AG10803 (cell line): ENCODE results near the gene TMIGD1.

Experiments used
- DNase-seq: peaks from one replicate; pipeline ENCODE4 v3.0.0; 2010; ENCODE audit warnings: low read depth
- H3K4me3 ChIP-seq: 2 replicates; pipeline ENCODE4 v1.5.1; 2011; ENCODE audit warnings: mild to moderate bottlenecking, low read length, control low read depth
- CTCF ChIP-seq: conservative IDR thresholded peaks from 2 replicates; pipeline ENCODE4 v1.5.1; 2011; ENCODE audit warnings: mild to moderate bottlenecking, low read length, control low read depth, inconsistent platforms

The TMIGD1 gene

GRCh38 chr17:30378825-30379302 is 45.0 kb upstream of the TMIGD1 start, which contains the start of gene CPD:
Gene CPD (plus strand): TSS chr17:30378927. CDS start chr17:30378981, 54 bp downstream.
- H3K4me3 ChIP-seq = peak within 1 kb of the TSS; percentile 72
- DNase-seq = peak; percentile 92
- no peak for TF ChIP-seq CTCF

DNA sequence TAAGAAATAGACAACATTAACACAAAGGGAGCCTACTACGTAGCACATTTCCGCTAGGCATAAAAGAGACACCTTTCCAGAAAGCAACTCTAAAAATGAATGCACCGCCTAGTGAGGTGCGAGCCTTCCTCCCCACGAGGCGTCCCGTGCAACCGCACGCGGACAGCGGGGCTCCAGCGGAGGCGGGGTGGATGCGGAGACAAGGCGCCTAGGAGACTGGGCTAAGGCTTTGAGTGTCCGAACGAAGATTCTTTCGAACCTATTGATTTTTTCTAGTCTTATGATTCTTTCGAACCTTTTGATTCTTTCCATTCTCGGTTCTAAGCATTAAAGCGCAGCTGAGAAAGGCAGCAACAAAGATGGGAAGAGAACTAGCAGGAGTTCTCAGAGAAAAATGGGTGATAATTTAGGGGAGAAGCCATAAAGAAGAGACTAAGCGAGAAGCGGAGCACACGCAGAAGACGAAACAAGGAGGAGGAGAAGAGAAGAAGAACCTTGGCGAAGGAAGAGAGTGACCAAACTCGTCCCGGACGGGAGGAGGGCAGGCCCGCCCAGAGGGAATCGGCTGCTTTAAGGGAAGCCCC is 44.5 kb upstream of the TMIGD1 start:
- H3K4me3 ChIP-seq = peak overlapping the region; percentile 72
- no peak for DNase-seq
- TF ChIP-seq CTCF = no peak

- H3K4me3 ChIP-seq = peak overlapping the region; percentile 72
- TF ChIP-seq CTCF = no peak
- no peak for DNase-seq
Measured at GRCh38 chr17:30377574-30378240, 43.9 kb upstream of the TMIGD1 start.

DNA sequence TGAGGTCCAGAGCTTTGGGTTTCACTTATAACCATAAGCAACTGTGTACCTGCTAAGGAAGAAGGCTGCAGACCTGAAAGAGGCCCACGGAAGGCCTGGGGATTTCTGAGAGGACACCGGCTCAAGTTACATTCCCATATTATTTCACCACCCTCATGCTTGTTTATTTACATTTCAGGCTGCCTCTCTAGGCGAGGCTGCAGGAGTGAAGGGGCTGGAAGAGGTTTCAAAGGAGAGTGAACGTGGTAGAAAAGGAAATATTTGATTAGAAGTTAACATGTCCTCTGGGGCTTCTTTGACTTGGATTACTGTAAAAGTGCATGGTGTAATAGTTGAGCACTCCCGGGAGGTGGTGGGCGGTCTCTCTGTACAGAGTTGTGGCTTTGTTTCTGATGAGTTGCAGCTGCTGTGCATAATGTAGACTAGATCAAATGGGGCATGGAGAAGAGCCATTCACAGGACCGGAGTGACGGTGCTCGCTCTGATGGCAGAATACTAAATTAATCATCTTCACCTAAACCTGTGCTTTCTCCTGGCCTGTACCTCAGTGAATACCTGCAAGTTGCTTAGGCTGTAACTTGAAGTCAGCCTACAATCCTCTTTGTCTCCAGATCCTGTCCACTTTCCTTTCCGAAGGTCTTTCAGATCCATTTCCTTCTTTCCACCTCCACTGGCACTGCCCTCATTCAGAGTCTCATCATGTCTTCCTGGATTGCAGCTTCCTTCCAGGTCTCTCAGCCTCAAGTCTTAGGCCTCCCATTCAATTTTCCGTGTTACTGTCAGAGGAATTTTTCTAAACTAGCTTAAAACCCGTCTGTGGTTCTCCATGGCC is 43.0 kb upstream of the TMIGD1 start:
- DNase-seq = peak; percentile 81
- no peak overlapping the region for H3K4me3 ChIP-seq
- no peak for TF ChIP-seq CTCF

- DNase-seq = no peak
- no peak for TF ChIP-seq CTCF
- H3K4me3 ChIP-seq = no peak overlapping the region
Measured at GRCh38 chr17:30375661-30376060, 41.8 kb upstream of the TMIGD1 start.

DNA sequence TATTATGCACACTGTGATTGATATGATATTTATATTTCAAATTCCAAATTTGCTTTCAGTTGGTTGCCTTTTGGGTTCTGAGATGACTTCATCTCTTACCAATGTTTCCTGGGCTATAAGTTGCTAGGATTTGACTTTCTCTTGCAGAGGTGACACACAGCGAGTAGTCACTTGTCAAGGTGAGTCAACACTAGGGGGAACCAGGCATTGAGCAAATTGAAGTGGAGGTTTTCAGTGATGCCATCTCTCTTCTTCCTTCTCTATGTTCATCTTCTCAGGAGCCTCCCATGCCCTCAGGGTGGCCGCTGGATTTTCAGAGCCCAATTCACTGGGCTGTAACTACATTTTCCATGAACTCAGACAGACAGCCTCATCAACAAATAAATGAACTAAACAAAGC is 38.9 kb upstream of the TMIGD1 start:
- peak; percentile 17 for DNase-seq
- 0 out of 2 replicates have a peak, but pooled peaks have one; percentile 1 for TF ChIP-seq CTCF
- no peak overlapping the region for H3K4me3 ChIP-seq
